Stimulated activated CD4-positive, alpha-beta T cell treated with anti-CD3 and anti-CD28 coated beads, Interleukin-2, amount 100 ng/mL, for 24 hours (primary cell): Measurements from ENCODE around the gene PTPRN2.

Source experiments
- DNase-seq, 2 donors: peaks; one replicate each; pipeline ENCODE4 v3.0.0-alpha.2; 2020

PTPRN2 gene

GRCh38 chr7:157721468-157722136 lies 866.0 kb downstream of the PTPRN2 start:
- no peak for DNase-seq

- no peak for DNase-seq
Observed at GRCh38 chr7:157719705-157720655, 867.6 kb downstream of the PTPRN2 start.

- DNase-seq = no peak
Observed at GRCh38 chr7:157719008-157719682, 868.5 kb downstream of the PTPRN2 start.

- no peak for DNase-seq
Observed at GRCh38 chr7:157718303-157719007, 869.2 kb downstream of the PTPRN2 start.

GRCh38 chr7:157717211-157718174 lies 870.1 kb downstream of the PTPRN2 start:
- DNase-seq = no peak

GRCh38 chr7:157715938-157716280 lies 871.7 kb downstream of the PTPRN2 start:
- no peak for DNase-seq

GRCh38 chr7:157715071-157715937 lies 872.3 kb downstream of the PTPRN2 start:
- DNase-seq = no peak

GRCh38 chr7:157714166-157715070 lies 873.2 kb downstream of the PTPRN2 start:
- no peak for DNase-seq

GRCh38 chr7:157713591-157713990 lies 874.0 kb downstream of the PTPRN2 start:
- no peak for DNase-seq

- no peak for DNase-seq
Observed at GRCh38 chr7:157712666-157713235, 874.9 kb downstream of the PTPRN2 start.

- peak in 1 of 2 donors; percentile 11 for DNase-seq
Observed at GRCh38 chr7:157711353-157711888, 876.2 kb downstream of the PTPRN2 start.

- DNase-seq = peak in 1 of 2 donors; percentile 3
Observed at GRCh38 chr7:157710396-157710795, 877.2 kb downstream of the PTPRN2 start.

- peak in 1 of 2 donors; percentile 12 for DNase-seq
Observed at GRCh38 chr7:157709531-157710251, 877.9 kb downstream of the PTPRN2 start.

- peak in 1 of 2 donors; percentile 3 for DNase-seq
Observed at GRCh38 chr7:157708919-157709295, 878.7 kb downstream of the PTPRN2 start.

- no peak for DNase-seq
Observed at GRCh38 chr7:157707983-157708918, 879.4 kb downstream of the PTPRN2 start.

GRCh38 chr7:157704365-157704764 lies 883.3 kb downstream of the PTPRN2 start:
- DNase-seq = no peak
